ENCODE results near the gene DNAAF8.

DNAAF8 gene

DNA sequence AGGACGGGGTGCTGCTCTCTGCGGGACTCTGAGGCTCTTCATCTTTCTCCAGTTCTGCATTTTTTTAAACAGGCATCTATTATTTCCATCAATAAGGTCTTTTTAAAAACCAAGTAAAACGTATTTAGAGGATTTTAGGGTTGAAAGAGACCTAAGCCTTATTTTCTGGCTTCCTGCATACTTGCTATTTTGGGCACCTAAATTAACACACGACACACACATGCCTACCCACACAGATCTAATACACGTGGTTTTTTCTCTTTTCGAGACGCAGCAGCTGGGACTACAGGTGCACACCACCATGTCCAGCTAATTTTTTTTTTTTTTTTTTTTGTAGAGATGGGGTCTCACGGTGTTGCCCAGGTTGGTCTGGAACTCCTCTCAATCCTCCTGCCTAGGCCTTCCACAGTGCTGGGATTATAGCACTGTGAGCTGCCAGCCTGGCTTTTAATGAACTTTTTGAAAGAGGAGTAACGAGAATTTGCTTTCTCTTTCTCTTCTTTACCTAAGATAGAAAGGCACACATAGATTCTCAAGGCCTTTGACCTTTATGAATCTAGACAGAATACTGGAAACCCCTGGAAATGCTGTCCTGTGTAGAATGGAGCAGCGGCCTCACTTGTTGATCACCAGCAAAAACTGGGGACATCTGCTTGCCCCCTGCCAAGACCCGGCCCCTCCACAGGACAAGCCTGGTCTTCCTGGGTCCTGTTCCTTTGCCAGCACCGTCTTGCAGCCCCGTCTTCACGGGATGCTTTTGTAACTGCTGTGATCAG, 13.8 kb downstream of the DNAAF8 start:
- Histone ChIP-seq H3K9me3 (ENCODE audit: control insufficient read depth in 1 of 2, low read length in 2 of 2) (no peaks in the 10 kb centered on the region), H3K4me3 (ENCODE audit: low read depth in 1 of 2, low read length in 2 of 2) (no peak overlapping the region), H3K27ac (ENCODE audit: low read length) (no peak overlapping the region), H3K36me3 (ENCODE audit: control insufficient read depth in 1 of 2, insufficient read depth in 2 of 2, low read length in 2 of 2) (peaks cover 11 to 27% of the 10 kb centered on the region in 2 donors), H3K27me3 (ENCODE audit: low read depth, low read length) (no peaks in the 10 kb centered on the region), H3K4me1 (ENCODE audit: control insufficient read depth in 1 of 2, insufficient read depth in 2 of 2, low read length in 2 of 2) (peaks cover 0 to 18% of the 10 kb centered on the region in 2 donors)

- Histone ChIP-seq H3K4me1 (ENCODE audit: control insufficient read depth in 1 of 2, insufficient read depth in 2 of 2, low read length in 2 of 2) (peaks cover 0 to 13% of the 10 kb centered on the region in 2 donors), H3K9me3 (ENCODE audit: control insufficient read depth in 1 of 2, low read length in 2 of 2) (no peaks in the 10 kb centered on the region), H3K27ac (ENCODE audit: low read length) (no peak overlapping the region), H3K36me3 (ENCODE audit: control insufficient read depth in 1 of 2, insufficient read depth in 2 of 2, low read length in 2 of 2) (peaks cover 11 to 34% of the 10 kb centered on the region in 2 donors), H3K27me3 (ENCODE audit: low read depth, low read length) (no peaks in the 10 kb centered on the region), H3K4me3 (ENCODE audit: low read depth in 1 of 2, low read length in 2 of 2) (no peak overlapping the region)
Observed at GRCh38 chr16:4748682-4749411, 14.5 kb downstream of the DNAAF8 start.

- Histone ChIP-seq H3K4me3 (ENCODE audit: low read depth in 1 of 2, low read length in 2 of 2) (no peak overlapping the region), H3K27me3 (ENCODE audit: low read depth, low read length) (no peaks in the 10 kb centered on the region), H3K27ac (ENCODE audit: low read length) (no peak overlapping the region), H3K4me1 (ENCODE audit: control insufficient read depth in 1 of 2, insufficient read depth in 2 of 2, low read length in 2 of 2) (peaks cover 0 to 13% of the 10 kb centered on the region in 2 donors), H3K9me3 (ENCODE audit: control insufficient read depth in 1 of 2, low read length in 2 of 2) (no peaks in the 10 kb centered on the region), H3K36me3 (ENCODE audit: control insufficient read depth in 1 of 2, insufficient read depth in 2 of 2, low read length in 2 of 2) (peaks cover 11 to 39% of the 10 kb centered on the region in 2 donors)
Observed at GRCh38 chr16:4749700-4750257, 15.4 kb downstream of the DNAAF8 start.

GRCh38 chr16:4750896-4751295, 16.6 kb downstream of the DNAAF8 start:
- Histone ChIP-seq H3K4me1 (ENCODE audit: control insufficient read depth in 1 of 2, insufficient read depth in 2 of 2, low read length in 2 of 2) (peaks cover 0 to 13% of the 10 kb centered on the region in 2 donors), H3K27ac (ENCODE audit: low read length) (no peak overlapping the region), H3K27me3 (ENCODE audit: low read depth, low read length) (no peaks in the 10 kb centered on the region), H3K36me3 (ENCODE audit: control insufficient read depth in 1 of 2, insufficient read depth in 2 of 2, low read length in 2 of 2) (peaks cover 15 to 48% of the 10 kb centered on the region in 2 donors), H3K4me3 (ENCODE audit: low read depth in 1 of 2, low read length in 2 of 2) (no peak overlapping the region), H3K9me3 (ENCODE audit: control insufficient read depth in 1 of 2, low read length in 2 of 2) (no peaks in the 10 kb centered on the region)

- peaks cover 20 to 58% of the 10 kb centered on the region in 2 donors for H3K36me3 ChIP-seq (ENCODE audit: control insufficient read depth in 1 of 2, insufficient read depth in 2 of 2, low read length in 2 of 2)
- H3K4me1 ChIP-seq (ENCODE audit: control insufficient read depth in 1 of 2, insufficient read depth in 2 of 2, low read length in 2 of 2) = peaks cover 0 to 2% of the 10 kb centered on the region in 2 donors
- H3K4me3 ChIP-seq (ENCODE audit: low read depth in 1 of 2, low read length in 2 of 2) = no peak overlapping the region
- H3K27me3 ChIP-seq (ENCODE audit: low read depth, low read length) = no peaks in the 10 kb centered on the region
- no peaks in the 10 kb centered on the region for H3K9me3 ChIP-seq (ENCODE audit: control insufficient read depth in 1 of 2, low read length in 2 of 2)
- H3K27ac ChIP-seq (ENCODE audit: low read length) = no peak overlapping the region
Observed at GRCh38 chr16:4752351-4753100, 18.2 kb downstream of the DNAAF8 start.

DNA sequence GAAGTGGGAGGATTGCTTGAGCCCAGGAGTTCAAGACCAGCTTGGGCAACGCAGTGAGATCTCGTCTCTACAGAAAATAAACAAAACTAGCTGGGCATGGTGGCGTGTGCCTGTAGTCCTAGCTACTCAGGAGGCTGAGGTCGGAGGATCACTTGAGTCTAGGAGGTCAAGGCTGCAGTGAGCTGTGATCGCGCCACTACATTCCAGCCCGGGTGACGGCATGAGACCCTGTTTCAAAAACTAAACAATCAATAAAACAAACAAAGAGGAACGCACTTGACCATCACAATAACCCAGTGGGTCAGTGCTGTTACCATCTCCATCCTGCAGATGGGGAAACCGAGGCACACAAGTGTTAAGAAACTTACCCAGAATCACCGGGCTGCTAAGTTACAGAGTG, 18.9 kb downstream of the DNAAF8 start:
- H3K36me3 ChIP-seq (ENCODE audit: control insufficient read depth in 1 of 2, insufficient read depth in 2 of 2, low read length in 2 of 2) = peaks cover 22 to 61% of the 10 kb centered on the region in 2 donors
- no peak overlapping the region for H3K4me3 ChIP-seq (ENCODE audit: low read depth in 1 of 2, low read length in 2 of 2)
- H3K27ac ChIP-seq (ENCODE audit: low read length) = no peak overlapping the region
- H3K27me3 ChIP-seq (ENCODE audit: low read depth, low read length) = no peaks in the 10 kb centered on the region
- H3K9me3 ChIP-seq (ENCODE audit: control insufficient read depth in 1 of 2, low read length in 2 of 2) = no peaks in the 10 kb centered on the region
- no peaks in the 10 kb centered on the region for H3K4me1 ChIP-seq (ENCODE audit: control insufficient read depth in 1 of 2, insufficient read depth in 2 of 2, low read length in 2 of 2)

DNA sequence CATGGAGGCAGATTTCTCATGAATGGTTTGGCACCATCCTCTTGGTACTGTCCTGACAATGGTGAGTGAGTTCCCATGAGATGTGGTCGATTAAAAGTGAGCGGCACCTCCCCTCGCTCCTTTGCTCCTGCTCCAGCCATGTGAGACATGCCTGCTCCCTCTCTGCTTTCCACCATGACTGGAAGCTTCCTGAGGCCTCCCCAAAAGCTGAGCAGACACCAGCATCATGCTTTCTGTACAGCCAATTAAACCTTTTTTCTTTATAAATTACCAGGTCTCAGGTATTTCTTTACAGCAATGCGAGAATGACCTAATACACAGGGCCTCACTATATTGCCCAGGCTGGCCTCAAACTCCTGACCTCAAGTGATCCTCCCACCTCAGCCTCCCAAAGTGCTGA, 20.5 kb downstream of the DNAAF8 start:
- no peaks in the 10 kb centered on the region for H3K27me3 ChIP-seq (ENCODE audit: low read depth, low read length)
- no peak overlapping the region for H3K27ac ChIP-seq (ENCODE audit: low read length)
- no peak overlapping the region for H3K4me3 ChIP-seq (ENCODE audit: low read depth in 1 of 2, low read length in 2 of 2)
- peaks cover 35 to 77% of the 10 kb centered on the region in 2 donors for H3K36me3 ChIP-seq (ENCODE audit: control insufficient read depth in 1 of 2, insufficient read depth in 2 of 2, low read length in 2 of 2)
- no peaks in the 10 kb centered on the region for H3K9me3 ChIP-seq (ENCODE audit: control insufficient read depth in 1 of 2, low read length in 2 of 2)
- H3K4me1 ChIP-seq (ENCODE audit: control insufficient read depth in 1 of 2, insufficient read depth in 2 of 2, low read length in 2 of 2) = peaks cover 0 to 3% of the 10 kb centered on the region in 2 donors

- no peak overlapping the region for H3K27ac ChIP-seq (ENCODE audit: low read length)
- no peaks in the 10 kb centered on the region for H3K9me3 ChIP-seq (ENCODE audit: control insufficient read depth in 1 of 2, low read length in 2 of 2)
- peaks cover 39 to 83% of the 10 kb centered on the region in 2 donors for H3K36me3 ChIP-seq (ENCODE audit: control insufficient read depth in 1 of 2, insufficient read depth in 2 of 2, low read length in 2 of 2)
- peaks cover 0 to 11% of the 10 kb centered on the region in 2 donors for H3K4me1 ChIP-seq (ENCODE audit: control insufficient read depth in 1 of 2, insufficient read depth in 2 of 2, low read length in 2 of 2)
- no peak overlapping the region for H3K4me3 ChIP-seq (ENCODE audit: low read depth in 1 of 2, low read length in 2 of 2)
- no peaks in the 10 kb centered on the region for H3K27me3 ChIP-seq (ENCODE audit: low read depth, low read length)
Observed at GRCh38 chr16:4755687-4756086, 21.4 kb downstream of the DNAAF8 start.

DNA sequence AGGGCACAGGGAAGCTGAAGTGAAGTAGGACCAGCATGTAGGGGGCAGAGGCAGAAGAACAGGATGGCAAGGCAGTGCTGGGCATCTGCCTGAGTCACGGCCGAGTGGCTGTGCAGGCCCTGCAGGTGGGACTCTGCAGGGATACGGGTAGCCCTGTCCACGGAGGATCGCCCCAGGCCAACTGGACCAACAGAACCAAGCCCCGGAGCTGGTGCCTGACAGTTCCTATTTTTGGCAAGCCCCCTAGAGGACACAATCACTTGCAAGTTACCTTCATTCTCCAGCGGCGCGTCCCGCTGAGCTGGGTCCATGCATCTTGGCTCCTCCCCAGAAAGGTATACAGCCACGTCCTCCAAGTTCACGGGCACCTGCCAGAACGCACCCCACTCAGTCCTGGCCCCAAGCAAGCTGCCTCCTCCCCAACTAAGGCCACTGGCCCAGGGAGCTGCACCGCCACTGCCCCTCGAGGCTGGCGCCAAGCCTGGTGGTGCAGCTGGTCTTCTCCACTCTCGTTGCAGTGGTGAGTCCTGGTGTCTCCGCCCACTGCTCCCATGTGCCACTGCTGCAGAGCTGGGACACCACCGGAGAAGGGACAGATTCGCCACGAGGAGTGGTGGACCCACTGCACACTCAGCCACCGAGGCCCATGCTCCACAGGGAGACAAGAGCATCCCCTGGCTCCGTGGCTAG, 26.0 kb downstream of the DNAAF8 start:
- Histone ChIP-seq H3K4me3 (ENCODE audit: low read depth in 1 of 2, low read length in 2 of 2) (no peak overlapping the region), H3K4me1 (ENCODE audit: control insufficient read depth in 1 of 2, insufficient read depth in 2 of 2, low read length in 2 of 2) (peaks cover 0 to 23% of the 10 kb centered on the region in 2 donors), H3K27ac (ENCODE audit: low read length) (no peak overlapping the region), H3K9me3 (ENCODE audit: control insufficient read depth in 1 of 2, low read length in 2 of 2) (no peaks in the 10 kb centered on the region), H3K27me3 (ENCODE audit: low read depth, low read length) (no peaks in the 10 kb centered on the region), H3K36me3 (ENCODE audit: control insufficient read depth in 1 of 2, insufficient read depth in 2 of 2, low read length in 2 of 2) (peaks cover 40 to 76% of the 10 kb centered on the region in 2 donors)

DNA sequence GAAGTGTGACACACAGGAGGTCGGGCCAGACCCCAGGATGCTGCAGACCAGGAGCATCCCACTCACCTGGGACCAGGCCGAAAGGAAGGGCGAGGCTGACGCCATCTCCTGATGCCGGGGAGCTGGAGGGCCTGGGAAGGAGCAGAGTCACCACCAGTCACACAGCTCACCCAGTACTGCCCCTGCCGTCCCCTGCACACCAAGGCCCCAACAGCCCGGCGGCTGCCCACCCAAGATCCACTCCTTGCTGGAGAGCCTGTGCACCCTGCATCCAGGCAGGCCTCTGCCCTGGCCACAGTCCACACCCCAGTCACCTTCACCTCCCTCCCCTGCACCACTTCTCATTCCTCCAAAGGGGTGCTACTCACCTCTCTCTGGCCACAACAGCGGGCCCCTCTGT, 27.9 kb downstream of the DNAAF8 start:
- Histone ChIP-seq H3K9me3 (ENCODE audit: control insufficient read depth in 1 of 2, low read length in 2 of 2) (no peaks in the 10 kb centered on the region), H3K27ac (ENCODE audit: low read length) (no peak overlapping the region), H3K27me3 (ENCODE audit: low read depth, low read length) (no peaks in the 10 kb centered on the region), H3K4me1 (ENCODE audit: control insufficient read depth in 1 of 2, insufficient read depth in 2 of 2, low read length in 2 of 2) (peaks cover 5 to 34% of the 10 kb centered on the region in 2 donors), H3K4me3 (ENCODE audit: low read depth in 1 of 2, low read length in 2 of 2) (no peak overlapping the region), H3K36me3 (ENCODE audit: control insufficient read depth in 1 of 2, insufficient read depth in 2 of 2, low read length in 2 of 2) (peaks cover 32 to 62% of the 10 kb centered on the region in 2 donors)
